ENCODE data around the gene LRPAP1.

GRCh38 chr4:3573131-3573530 lies 40.9 kb upstream of the LRPAP1 start:
- TF ChIP-seq, protein P1, sequence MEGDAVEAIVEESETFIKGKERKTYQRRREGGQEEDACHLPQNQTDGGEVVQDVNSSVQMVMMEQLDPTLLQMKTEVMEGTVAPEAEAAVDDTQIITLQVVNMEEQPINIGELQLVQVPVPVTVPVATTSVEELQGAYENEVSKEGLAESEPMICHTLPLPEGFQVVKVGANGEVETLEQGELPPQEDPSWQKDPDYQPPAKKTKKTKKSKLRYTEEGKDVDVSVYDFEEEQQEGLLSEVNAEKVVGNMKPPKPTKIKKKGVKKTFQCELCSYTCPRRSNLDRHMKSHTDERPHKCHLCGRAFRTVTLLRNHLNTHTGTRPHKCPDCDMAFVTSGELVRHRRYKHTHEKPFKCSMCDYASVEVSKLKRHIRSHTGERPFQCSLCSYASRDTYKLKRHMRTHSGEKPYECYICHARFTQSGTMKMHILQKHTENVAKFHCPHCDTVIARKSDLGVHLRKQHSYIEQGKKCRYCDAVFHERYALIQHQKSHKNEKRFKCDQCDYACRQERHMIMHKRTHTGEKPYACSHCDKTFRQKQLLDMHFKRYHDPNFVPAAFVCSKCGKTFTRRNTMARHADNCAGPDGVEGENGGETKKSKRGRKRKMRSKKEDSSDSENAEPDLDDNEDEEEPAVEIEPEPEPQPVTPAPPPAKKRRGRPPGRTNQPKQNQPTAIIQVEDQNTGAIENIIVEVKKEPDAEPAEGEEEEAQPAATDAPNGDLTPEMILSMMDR (conservative IDR thresholded peaks at IDR 0.05; ENCODE audit: low read depth in 2 of 2), result no peak
- TF ChIP-seq EZH2phosphoT487 (IDR thresholded peaks at IDR 0.05; ENCODE audit: unreplicated experiment), result no peak
- TF ChIP-seq POLR2AphosphoS5 (IDR thresholded peaks at IDR 0.05; ENCODE audit: low read depth), result no peak
- TF ChIP-seq, protein P2, sequence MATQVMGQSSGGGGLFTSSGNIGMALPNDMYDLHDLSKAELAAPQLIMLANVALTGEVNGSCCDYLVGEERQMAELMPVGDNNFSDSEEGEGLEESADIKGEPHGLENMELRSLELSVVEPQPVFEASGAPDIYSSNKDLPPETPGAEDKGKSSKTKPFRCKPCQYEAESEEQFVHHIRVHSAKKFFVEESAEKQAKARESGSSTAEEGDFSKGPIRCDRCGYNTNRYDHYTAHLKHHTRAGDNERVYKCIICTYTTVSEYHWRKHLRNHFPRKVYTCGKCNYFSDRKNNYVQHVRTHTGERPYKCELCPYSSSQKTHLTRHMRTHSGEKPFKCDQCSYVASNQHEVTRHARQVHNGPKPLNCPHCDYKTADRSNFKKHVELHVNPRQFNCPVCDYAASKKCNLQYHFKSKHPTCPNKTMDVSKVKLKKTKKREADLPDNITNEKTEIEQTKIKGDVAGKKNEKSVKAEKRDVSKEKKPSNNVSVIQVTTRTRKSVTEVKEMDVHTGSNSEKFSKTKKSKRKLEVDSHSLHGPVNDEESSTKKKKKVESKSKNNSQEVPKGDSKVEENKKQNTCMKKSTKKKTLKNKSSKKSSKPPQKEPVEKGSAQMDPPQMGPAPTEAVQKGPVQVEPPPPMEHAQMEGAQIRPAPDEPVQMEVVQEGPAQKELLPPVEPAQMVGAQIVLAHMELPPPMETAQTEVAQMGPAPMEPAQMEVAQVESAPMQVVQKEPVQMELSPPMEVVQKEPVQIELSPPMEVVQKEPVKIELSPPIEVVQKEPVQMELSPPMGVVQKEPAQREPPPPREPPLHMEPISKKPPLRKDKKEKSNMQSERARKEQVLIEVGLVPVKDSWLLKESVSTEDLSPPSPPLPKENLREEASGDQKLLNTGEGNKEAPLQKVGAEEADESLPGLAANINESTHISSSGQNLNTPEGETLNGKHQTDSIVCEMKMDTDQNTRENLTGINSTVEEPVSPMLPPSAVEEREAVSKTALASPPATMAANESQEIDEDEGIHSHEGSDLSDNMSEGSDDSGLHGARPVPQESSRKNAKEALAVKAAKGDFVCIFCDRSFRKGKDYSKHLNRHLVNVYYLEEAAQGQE (IDR thresholded peaks at IDR 0.05; ENCODE audit: unreplicated experiment), result no peak
- TF ChIP-seq CREB1 (CRISPR knock-in tag; IDR thresholded peaks at IDR 0.05; ENCODE audit: low read depth), result no peak
- TF ChIP-seq, protein P3, sequence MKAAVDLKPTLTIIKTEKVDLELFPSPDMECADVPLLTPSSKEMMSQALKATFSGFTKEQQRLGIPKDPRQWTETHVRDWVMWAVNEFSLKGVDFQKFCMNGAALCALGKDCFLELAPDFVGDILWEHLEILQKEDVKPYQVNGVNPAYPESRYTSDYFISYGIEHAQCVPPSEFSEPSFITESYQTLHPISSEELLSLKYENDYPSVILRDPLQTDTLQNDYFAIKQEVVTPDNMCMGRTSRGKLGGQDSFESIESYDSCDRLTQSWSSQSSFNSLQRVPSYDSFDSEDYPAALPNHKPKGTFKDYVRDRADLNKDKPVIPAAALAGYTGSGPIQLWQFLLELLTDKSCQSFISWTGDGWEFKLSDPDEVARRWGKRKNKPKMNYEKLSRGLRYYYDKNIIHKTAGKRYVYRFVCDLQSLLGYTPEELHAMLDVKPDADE (IDR thresholded peaks at IDR 0.05), result no peak
- TF ChIP-seq EZH2 (IDR thresholded peaks at IDR 0.05; ENCODE audit: low read depth, unreplicated experiment), result no peak
- TF ChIP-seq NANOG (IDR thresholded peaks at IDR 0.05; ENCODE audit: borderline replicate concordance), result no peak
